Activated CD4-positive, alpha-beta memory T cell treated with anti-CD3 and anti-CD28 coated beads for 36 hours (primary cell): ENCODE data around the gene EPS15. TPM values are rescaled to one million over a fixed set of nuclear protein-coding genes. Genes with fewer than 3 reads are reported as not detected.

ENCODE experiments used
- CTCF ChIA-PET: fragments of 350-600 bp; sonication (Branson Sonifier 250); formaldehyde crosslinking; loops from one replicate; lab custom pipeline; 2021; ENCODE audit warnings: antibody characterized with exemption, inconsistent platforms; lab: Charles Lee
- POLR2A ChIA-PET: fragments of 350-600 bp; sonication (Branson Sonifier 250); formaldehyde crosslinking; loops from one replicate; lab custom pipeline; 2021; ENCODE audit warnings: antibody characterized with exemption; lab: Charles Lee
- DNase-seq: peaks from one replicate; pipeline ENCODE4 v3.0.0-alpha.2; 2020
- H3K27ac Mint-ChIP-seq: one replicate; pipeline ENCODE4 v1.8.0; 2021; ENCODE audit warnings: mixed read lengths
- H3K27me3 Mint-ChIP-seq: one replicate; pipeline ENCODE4 v1.8.0; 2021; ENCODE audit warnings: mixed read lengths
- H3K36me3 Mint-ChIP-seq: one replicate; pipeline ENCODE4 v1.8.0; 2021; ENCODE audit warnings: mixed read lengths
- H3K4me1 Mint-ChIP-seq: one replicate; pipeline ENCODE4 v1.8.0; 2021; ENCODE audit warnings: low read depth, mixed read lengths
- H3K4me3 Mint-ChIP-seq: one replicate; pipeline ENCODE4 v1.8.0; 2021; ENCODE audit warnings: mild to moderate bottlenecking, mixed read lengths
- H3K9me3 Mint-ChIP-seq: one replicate; pipeline ENCODE4 v1.8.0; 2021; ENCODE audit warnings: mixed read lengths
- intact Hi-C: fragments of 100-400 bp; cut with micrococcal nuclease; formaldehyde crosslinking; loops from one replicate; pipeline ENCODE4 v1.15.1; 2023
- total RNA-seq, 2 experiments: library from RNA; stranded (reverse); gene quantifications; one replicate each; pipeline ENCODE4 v1.2.3, GENCODE V29; 2021

The EPS15 gene
- total RNA-seq, 2 experiments from 2014 or later: 69.5 to 69.6 TPM

DNA sequence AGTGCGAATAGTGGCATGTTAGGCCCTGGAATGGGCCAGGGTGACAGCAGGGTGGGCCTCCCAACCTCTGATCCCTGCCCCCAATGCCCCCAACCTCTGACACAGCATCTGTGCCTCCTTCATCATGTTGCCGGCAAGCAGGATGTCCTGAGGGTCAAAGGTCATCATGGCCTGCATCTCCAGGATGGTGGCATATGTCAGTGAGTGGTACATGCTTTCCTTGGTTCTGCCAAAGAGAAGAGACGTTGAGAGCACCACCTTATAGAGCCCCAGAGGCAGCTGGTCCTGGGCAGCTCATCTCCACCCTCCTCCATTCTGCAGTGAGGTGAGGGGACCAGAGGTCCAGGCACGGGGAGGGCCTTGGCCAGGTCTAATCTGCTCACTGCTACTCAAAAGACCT lies 206.3 kb downstream of the EPS15 start:
- intact Hi-C loops: no loop called here
- POLR2A ChIA-PET: no interaction called here
- no peaks in the 10 kb centered on the region for H3K27me3 Mint-ChIP-seq
- peaks cover 10% of the 10 kb centered on the region for H3K4me1 Mint-ChIP-seq
- H3K36me3 Mint-ChIP-seq: no peaks in the 10 kb centered on the region
- CTCF ChIA-PET: interaction anchor here (1.4 to 1.5 kb wide), 2 partner anchors 16 to 222 kb away, joined by 3 to 8 read pairs; no protein-coding TSS in a partner anchor
- H3K4me3 Mint-ChIP-seq: no peak overlapping the region
- H3K9me3 Mint-ChIP-seq: no peaks in the 10 kb centered on the region
- H3K27ac Mint-ChIP-seq: no peak overlapping the region
- no peak for DNase-seq

DNA sequence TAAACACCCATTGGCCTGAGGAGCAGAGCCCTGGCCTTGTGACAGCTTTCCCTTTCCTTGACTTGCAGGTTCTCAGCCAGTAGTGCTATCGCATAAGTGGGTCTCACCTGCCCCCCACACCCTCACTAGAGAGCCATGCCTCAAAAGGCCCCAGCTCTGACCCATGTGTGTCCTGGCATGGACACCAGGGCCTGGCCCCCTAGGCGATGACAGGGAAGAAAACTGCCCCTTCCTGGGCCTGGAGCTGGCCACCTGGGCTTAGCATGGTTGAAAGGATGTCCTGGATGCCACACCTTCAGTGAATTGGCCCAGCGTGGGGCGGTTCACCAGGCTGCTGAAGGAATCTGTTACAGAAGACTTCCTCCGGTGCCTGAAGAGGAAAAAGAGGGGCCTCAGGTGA lies 207.2 kb downstream of the EPS15 start:
- Mint-ChIP-seq H3K27ac (no peak overlapping the region), H3K9me3 (no peaks in the 10 kb centered on the region)
- CTCF ChIA-PET: interaction anchor here (0.9 to 1.5 kb wide), 3 partner anchors 15 to 223 kb away, joined by 3 to 8 read pairs (median 3); no protein-coding TSS in a partner anchor

DNA sequence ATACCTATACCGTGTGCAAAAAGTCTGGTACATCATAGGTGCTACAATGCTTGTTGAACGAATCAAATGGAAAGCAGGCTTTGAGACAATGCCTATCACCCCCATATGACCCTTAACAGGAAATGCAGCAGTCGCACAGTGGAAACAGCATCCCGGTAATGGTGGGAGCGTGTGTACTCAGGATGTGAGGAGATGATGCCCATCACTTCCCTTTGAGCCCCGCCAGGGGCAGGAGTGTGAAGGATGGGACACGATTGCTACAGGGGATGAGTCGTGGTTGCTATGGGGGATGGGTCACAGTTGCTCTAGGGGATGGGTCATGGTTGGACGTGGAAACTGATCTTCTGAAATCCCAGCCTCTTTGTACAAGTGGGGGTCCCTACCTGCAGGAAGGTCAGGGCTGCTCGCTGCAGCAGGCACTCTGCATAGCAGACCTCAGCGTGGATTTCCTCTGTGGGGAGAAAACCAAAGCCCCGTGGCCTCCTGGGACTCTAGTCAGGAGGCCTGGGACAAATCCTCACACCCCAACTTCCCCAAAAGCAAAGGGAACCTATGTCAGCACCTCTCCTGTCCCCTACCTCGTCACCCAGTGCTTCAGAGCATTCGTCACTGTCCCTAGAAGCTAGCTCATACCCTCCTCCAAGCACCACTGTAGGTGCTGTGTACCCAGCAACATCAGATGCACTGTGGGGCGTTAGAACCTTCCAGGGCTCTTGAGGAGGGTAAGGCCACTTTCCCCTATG lies 208.0 kb downstream of the EPS15 start:
- ChIA-PET CTCF (interaction anchor here (0.9 to 1.7 kb wide), 2 partner anchors 118 to 122 kb away, joined by 3 to 4 read pairs; no protein-coding TSS in a partner anchor), POLR2A (no interaction called here)
- intact Hi-C loops: no loop called here
- H3K27ac Mint-ChIP-seq: no peak overlapping the region
- no peaks in the 10 kb centered on the region for H3K27me3 Mint-ChIP-seq
- H3K4me3 Mint-ChIP-seq: no peak overlapping the region
- no peak for DNase-seq
- H3K4me1 Mint-ChIP-seq: peaks cover 10% of the 10 kb centered on the region
- no peaks in the 10 kb centered on the region for H3K36me3 Mint-ChIP-seq
- H3K9me3 Mint-ChIP-seq: no peaks in the 10 kb centered on the region

More for the DNA sequence above, 207.2 kb downstream of the EPS15 start:
- no peaks in the 10 kb centered on the region for H3K27me3 Mint-ChIP-seq
- peaks cover 10% of the 10 kb centered on the region for H3K4me1 Mint-ChIP-seq
- POLR2A ChIA-PET: no interaction called here
- H3K36me3 Mint-ChIP-seq: no peaks in the 10 kb centered on the region
- intact Hi-C loops: no loop called here
- H3K4me3 Mint-ChIP-seq: no peak overlapping the region
- no peak for DNase-seq

DNA sequence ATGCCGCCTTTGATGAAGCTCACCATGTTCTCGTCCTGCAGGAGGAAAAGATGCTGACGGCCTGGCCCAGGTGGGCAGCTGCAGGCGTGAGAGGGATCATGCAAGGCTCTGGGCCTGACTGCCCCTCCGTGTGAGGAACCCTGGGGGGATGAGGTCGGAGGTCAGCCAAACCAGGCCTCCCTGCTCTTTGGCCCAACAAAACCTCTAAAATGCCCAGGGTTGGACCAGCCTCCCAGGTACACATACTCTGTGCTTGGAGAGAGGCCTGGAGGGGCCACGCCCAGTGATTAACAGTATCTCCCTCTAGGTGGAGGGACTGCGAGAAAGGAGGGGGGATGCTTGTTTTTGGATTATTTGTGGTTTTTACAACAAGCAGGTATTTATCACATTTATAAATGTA lies 209.8 kb downstream of the EPS15 start:
- intact Hi-C loops: no loop called here
- Mint-ChIP-seq H3K4me3 (no peak overlapping the region), H3K27ac (no peak overlapping the region), H3K4me1 (peaks cover 11% of the 10 kb centered on the region), H3K27me3 (no peaks in the 10 kb centered on the region), H3K9me3 (no peaks in the 10 kb centered on the region), H3K36me3 (no peaks in the 10 kb centered on the region)
- DNase-seq: no peak
- ChIA-PET CTCF (interaction anchor here (1.6 kb wide), 1 partner anchor 13 kb away, joined by 4 read pairs; no protein-coding TSS in a partner anchor), POLR2A (no interaction called here)

GRCh38 chr1:51308636-51309035 lies 210.4 kb downstream of the EPS15 start:
- ChIA-PET CTCF (interaction anchor here (1.6 kb wide), 1 partner anchor 12 kb away, joined by 4 read pairs; no protein-coding TSS in a partner anchor), POLR2A (no interaction called here)
- no peaks in the 10 kb centered on the region for H3K27me3 Mint-ChIP-seq
- H3K9me3 Mint-ChIP-seq: no peaks in the 10 kb centered on the region
- no peak overlapping the region for H3K27ac Mint-ChIP-seq
- H3K36me3 Mint-ChIP-seq: no peaks in the 10 kb centered on the region
- peaks cover 8% of the 10 kb centered on the region for H3K4me1 Mint-ChIP-seq
- H3K4me3 Mint-ChIP-seq: no peak overlapping the region
- intact Hi-C loops: no loop called here
- DNase-seq: no peak

DNA sequence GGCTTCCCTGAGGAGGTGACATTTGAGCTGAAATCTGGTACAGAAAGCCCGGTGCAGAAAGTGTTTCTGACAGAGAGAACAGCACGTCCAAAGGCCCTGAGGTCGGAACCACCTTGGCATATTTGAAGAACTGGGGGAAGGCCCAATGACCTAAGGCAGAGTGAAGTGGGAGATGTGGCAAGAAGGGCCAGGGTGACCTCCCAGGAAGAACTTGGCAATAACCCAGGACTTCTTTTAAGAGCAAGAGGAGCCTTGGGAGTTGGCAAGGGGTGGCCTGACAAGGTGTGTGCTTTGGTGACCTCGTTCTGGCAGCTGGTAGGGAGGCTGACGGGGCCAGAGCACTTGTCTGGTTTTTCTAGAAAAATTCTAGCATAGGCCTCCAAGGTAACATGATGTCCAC lies 212.1 kb downstream of the EPS15 start:
- Mint-ChIP-seq H3K9me3 (no peaks in the 10 kb centered on the region), H3K27me3 (no peaks in the 10 kb centered on the region), H3K36me3 (no peaks in the 10 kb centered on the region), H3K4me1 (peaks cover 10% of the 10 kb centered on the region), H3K4me3 (no peak overlapping the region), H3K27ac (no peak overlapping the region)
- ChIA-PET CTCF (interaction anchor here (2.0 kb wide), 1 partner anchor 10 kb away, joined by 17 read pairs; no protein-coding TSS in a partner anchor), POLR2A (no interaction called here)
- intact Hi-C loops: no loop called here
- no peak for DNase-seq

DNA sequence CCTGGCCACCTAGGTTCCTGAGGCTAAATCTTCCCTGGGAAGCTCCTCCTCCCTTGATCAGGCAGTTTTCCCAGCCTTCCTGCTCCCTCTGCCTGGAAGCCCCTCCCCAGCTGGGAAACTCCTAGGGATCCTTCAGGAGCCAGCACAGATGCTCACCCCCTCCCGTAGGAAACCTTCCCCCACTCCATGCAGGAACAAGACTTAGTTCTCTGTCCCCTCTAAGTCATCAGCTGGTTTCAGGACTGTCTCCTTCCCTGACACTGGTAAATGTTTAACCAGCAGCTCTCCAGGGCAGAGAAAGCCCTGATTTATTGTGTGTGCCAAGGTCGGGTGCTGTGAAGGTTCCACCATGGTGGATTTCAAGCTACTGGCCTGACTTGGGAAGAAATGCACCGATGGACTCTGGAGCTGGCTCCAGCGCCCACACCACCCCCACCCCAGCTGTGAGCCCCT lies 213.7 kb downstream of the EPS15 start:
- H3K4me1 Mint-ChIP-seq: peaks cover 10% of the 10 kb centered on the region
- H3K27me3 Mint-ChIP-seq: no peaks in the 10 kb centered on the region
- ChIA-PET CTCF (interaction anchor here (0.8 to 2.0 kb wide), 2 partner anchors 9 to 432 kb away, joined by 3 to 17 read pairs; no protein-coding TSS in a partner anchor), POLR2A (no interaction called here)
- H3K27ac Mint-ChIP-seq: no peak overlapping the region
- H3K4me3 Mint-ChIP-seq: no peak overlapping the region
- intact Hi-C loops: no loop called here
- H3K36me3 Mint-ChIP-seq: no peaks in the 10 kb centered on the region
- no peaks in the 10 kb centered on the region for H3K9me3 Mint-ChIP-seq
- no peak for DNase-seq

DNA sequence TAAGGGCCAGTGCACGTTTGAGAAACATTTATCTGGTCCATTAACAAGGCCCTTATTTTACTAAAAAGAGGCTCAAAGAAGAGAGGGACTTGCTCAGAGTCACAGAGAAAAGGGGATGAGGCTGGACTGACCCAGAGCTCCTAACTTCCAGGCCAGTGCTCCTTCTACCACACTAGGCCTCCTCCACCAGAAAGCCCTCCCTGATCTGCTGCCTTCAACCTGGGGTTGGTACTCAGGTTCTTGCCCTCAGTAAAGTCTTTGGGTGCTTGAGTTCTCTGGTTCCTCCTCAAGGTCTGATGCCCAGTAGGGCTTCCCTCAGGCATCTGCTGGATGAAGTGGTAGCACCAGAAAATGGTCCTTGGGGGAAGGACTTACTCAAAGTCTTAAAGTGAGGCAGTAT lies 214.7 kb downstream of the EPS15 start:
- no peak overlapping the region for H3K27ac Mint-ChIP-seq
- intact Hi-C loops: no loop called here
- CTCF ChIA-PET: no interaction called here

More for the DNA sequence above, 214.7 kb downstream of the EPS15 start:
- H3K36me3 Mint-ChIP-seq: no peaks in the 10 kb centered on the region
- no peak overlapping the region for H3K4me3 Mint-ChIP-seq
- H3K9me3 Mint-ChIP-seq: no peaks in the 10 kb centered on the region
- no peaks in the 10 kb centered on the region for H3K27me3 Mint-ChIP-seq
- H3K4me1 Mint-ChIP-seq: peaks cover 10% of the 10 kb centered on the region
- no peak for DNase-seq
- POLR2A ChIA-PET: interaction anchor here (1.0 kb wide), 1 partner anchor 254 kb away, joined by 3 read pairs; no protein-coding TSS in a partner anchor

Other genes with a start within 250 kb of the EPS15 start
- gene TTC39A, start 188.7 kb downstream of the EPS15 start, total RNA-seq: under 1 TPM in 1 of 2 experiments, not detected in 1; 0.19 TPM
- 10 to 100 TPM; 46.1 to 48.6 TPM for gene OSBPL9, start 97.8 kb upstream of the EPS15 start, total RNA-seq